GM12878 (cell line): ENCODE measurements around the gene ALG11. TPM values are rescaled to one million over a fixed set of nuclear protein-coding genes. Genes with fewer than 3 reads are reported as not detected.

Experiments used
- ATAC-seq: fragments of 200-7000 bp; cut with Tn5 transposase; 3 replicates; pipeline ENCODE4 v1.9.1; 2020; ENCODE audit warnings: mild to moderate bottlenecking, moderate library complexity
- BruUV-seq: library from RNA; stranded (reverse); fragments of 400-500 nt; replicated peaks from 2 replicates; lab custom pipeline; 2021; lab: Mats Ljungman, UMichigan
- CTCF ChIA-PET: fragments of 300-600 bp; sonication (Branson Sonifier 250); formaldehyde crosslinking; extraction: SDS; loops from one replicate; lab custom pipeline; 2021; ENCODE audit warnings: inconsistent platforms; lab: Yijun Ruan, JAX
- POLR2A ChIA-PET: fragments of 350-600 bp; formaldehyde crosslinking; extraction: SDS; loops from one replicate; lab custom pipeline; 2021; ENCODE audit warnings: inconsistent platforms; lab: Charles Lee
- RAD21 ChIA-PET: fragments of 300-600 bp; sonication (Branson Sonifier 250); formaldehyde crosslinking; loops from one replicate; lab custom pipeline; 2023; ENCODE audit warnings: antibody characterized with exemption; ENCODE audit not compliant: unreplicated experiment; lab: Charles Lee
- SMC1A ChIA-PET: fragments of 300-600 bp; sonication (Branson Sonifier 250); formaldehyde crosslinking; loops from one replicate; lab custom pipeline; 2023; ENCODE audit not compliant: unreplicated experiment, uncharacterized antibody; lab: Charles Lee
- DNase-seq: peaks from one replicate; pipeline ENCODE4 v3.0.0-alpha.2; 2011; ENCODE audit warnings: low read depth, low spot score
- FAIRE-seq: peaks from 3 replicates; lab custom pipeline; 2011; peaks lifted over from hg19 to GRCh38; lab: Jason Lieb, UNC
- H2AFZ ChIP-seq: 2 replicates; pipeline ENCODE4 v1.6.0; 2011; ENCODE audit warnings: low read depth, low read length, control low read depth; ENCODE audit not compliant: control insufficient read depth
- H3K27ac ChIP-seq: 2 replicates; pipeline ENCODE4 v1.5.1; 2011; ENCODE audit warnings: control low read depth; ENCODE audit not compliant: control insufficient read depth, insufficient read depth
- H3K27me3 ChIP-seq, 2 experiments: replicated peaks in 1 of 2; 2 replicates each; pipeline versions ENCODE4 v1.6.0 to v1.6.1; 2011; ENCODE audit warnings: low read length in 1 of 2; ENCODE audit not compliant: control insufficient read depth in 2 of 2, insufficient read depth in 2 of 2
- H3K36me3 ChIP-seq, 2 experiments: 2 replicates each; pipeline ENCODE4 v1.5.1; 2011; ENCODE audit warnings: low read length in 1 of 2; ENCODE audit not compliant: control insufficient read depth in 2 of 2, insufficient read depth in 2 of 2
- H3K4me1 ChIP-seq: 2 replicates; pipeline ENCODE4 v1.6.1; 2011; ENCODE audit warnings: mild to moderate bottlenecking, low read length, moderate library complexity, mixed read lengths; ENCODE audit not compliant: control insufficient read depth, insufficient read depth
- H3K4me2 ChIP-seq: 2 replicates; pipeline ENCODE4 v1.6.0; 2011; ENCODE audit warnings: control low read depth; ENCODE audit not compliant: control insufficient read depth, insufficient read depth
- H3K4me3 ChIP-seq: fragments of 200-600 bp; sonication (generic); 2 replicates; pipeline ENCODE4 v1.5.1; 2016
- H3K79me2 ChIP-seq: 2 replicates; pipeline ENCODE4 v1.6.0; 2011; ENCODE audit warnings: low read length; ENCODE audit not compliant: control insufficient read depth, insufficient read depth
- H3K9ac ChIP-seq: 2 replicates; pipeline ENCODE4 v1.8.0; 2011; ENCODE audit warnings: low read length, control low read depth, mixed read lengths; ENCODE audit not compliant: control insufficient read depth, insufficient read depth
- H3K9me3 ChIP-seq: replicated peaks from 3 replicates; pipeline ENCODE4 v1.5.1; 2011; ENCODE audit warnings: mild to moderate bottlenecking, low read length; ENCODE audit not compliant: control insufficient read depth, insufficient read depth
- H4K20me1 ChIP-seq: 2 replicates; pipeline ENCODE4 v1.6.0; 2011; ENCODE audit not compliant: control insufficient read depth, insufficient read depth
- BACH1 ChIP-seq: fragments of 450-650 bp; IDR thresholded peaks from 2 replicates; pipeline ENCODE4 v1.6.1; 2017; ENCODE audit warnings: mild to moderate bottlenecking, borderline replicate concordance
- CBX3 ChIP-seq: fragments of 200-600 bp; sonication (generic); IDR thresholded peaks from 2 replicates; pipeline ENCODE4 v1.6.1; 2016; ENCODE audit warnings: low read depth, borderline replicate concordance
- CTCF ChIP-seq, 3 experiments: IDR thresholded peaks in 2 of 3; conservative IDR thresholded peaks in 1 of 3; 2 replicates each; pipeline ENCODE4 v1.5.1; 2011; ENCODE audit warnings: low read depth in 3 of 3, low read length in 3 of 3, mild to moderate bottlenecking in 3 of 3, control low read depth in 2 of 3, moderate library complexity in 2 of 3, inconsistent platforms in 1 of 3, mixed read lengths in 1 of 3; ENCODE audit not compliant: control insufficient read depth in 2 of 3, insufficient read depth in 1 of 3; ENCODE audit errors: extremely low read depth in 1 of 3
- ESRRA ChIP-seq: IDR thresholded peaks from 2 replicates; pipeline ENCODE4 v1.6.1; 2012; ENCODE audit warnings: mild to moderate bottlenecking, low read length, improper control_type of control experiment
- GATAD2B ChIP-seq: fragments of 450-650 bp; conservative IDR thresholded peaks from 2 replicates; pipeline ENCODE4 v1.6.1; 2017; ENCODE audit warnings: low read depth, mild to moderate bottlenecking, moderate library complexity
- IKZF1 ChIP-seq: fragments of 450-650 bp; conservative IDR thresholded peaks from 2 replicates; pipeline ENCODE4 v1.6.1; 2017; ENCODE audit warnings: antibody characterized with exemption, mild to moderate bottlenecking
- MEF2A ChIP-seq: IDR thresholded peaks from 2 replicates; pipeline ENCODE4 v1.6.1; 2011; ENCODE audit warnings: low read depth, mild to moderate bottlenecking, low read length, moderate library complexity; ENCODE audit not compliant: insufficient read depth
- MLLT1 ChIP-seq: fragments of 450-650 bp; IDR thresholded peaks from 2 replicates; pipeline ENCODE4 v1.6.1; 2016; ENCODE audit warnings: mild to moderate bottlenecking
- MYB ChIP-seq: fragments of 150-350 bp; IDR thresholded peaks from 2 replicates; pipeline ENCODE4 v1.6.1; 2014; ENCODE audit warnings: mild to moderate bottlenecking, low read depth, low read length, borderline replicate concordance
- RAD51 ChIP-seq: fragments of 450-650 bp; IDR thresholded peaks from 2 replicates; pipeline ENCODE4 v1.6.1; 2016; ENCODE audit warnings: moderate library complexity, mild to moderate bottlenecking, inconsistent platforms
- RCOR1 ChIP-seq: conservative IDR thresholded peaks from 2 replicates; pipeline ENCODE4 v1.6.1; 2012; ENCODE audit warnings: low read depth, low read length, improper control_type of control experiment
- SIX5 ChIP-seq: IDR thresholded peaks from 2 replicates; pipeline ENCODE4 v1.6.1; 2011; ENCODE audit warnings: mild to moderate bottlenecking, low read depth, low read length, moderate library complexity; ENCODE audit not compliant: severe bottlenecking
- TARDBP ChIP-seq: IDR thresholded peaks from 2 replicates; pipeline ENCODE4 v1.6.1; 2016; ENCODE audit warnings: borderline replicate concordance
- ZBTB4 ChIP-seq: fragments of 450-650 bp; formaldehyde crosslinking; IDR thresholded peaks from 2 replicates; pipeline ENCODE4 v1.4.0; 2022; ENCODE audit warnings: mild to moderate bottlenecking, moderate library complexity
- ZNF207 ChIP-seq: fragments of 450-650 bp; IDR thresholded peaks from 2 replicates; pipeline ENCODE4 v1.6.1; 2014; ENCODE audit warnings: antibody characterized with exemption, mild to moderate bottlenecking, borderline replicate concordance
- ZNF24 ChIP-seq: fragments of 450-650 bp; IDR thresholded peaks from 2 replicates; pipeline ENCODE4 v1.6.1; 2017; ENCODE audit warnings: antibody characterized with exemption, mild to moderate bottlenecking
- WGBS: methylation state at CpG from one replicate; pipeline ENCODE4 v1.1.6; 2016; ENCODE audit warnings: low lambda C conversion rate; ENCODE audit not compliant: insufficient replicate concordance, insufficient coverage; ENCODE audit errors: missing lambda C conversion rate; 5-methylcytosine and 5-hydroxymethylcytosine counted together
- in situ Hi-C: fragments of 300-500 bp; cut with MboI; formaldehyde crosslinking; loops from 9 replicates; pipeline ENCODE4 v1.14.3; 2018; ENCODE audit warnings: mixed read lengths
- intact Hi-C: fragments of 100-400 bp; cut with micrococcal nuclease; formaldehyde crosslinking; loops from one replicate; pipeline ENCODE4 v1.14.2; 2022; ENCODE audit not compliant: unreplicated experiment
- polyA plus RNA-seq, 11 experiments: library from polyadenylated mRNA; depleted of rRNA in 4 of 11; unstranded in 6 of 11; stranded (reverse) in 5 of 11; fragments of >200 nt; fragmentation: Nextera tagmentation in 4 of 11; fragmentation: Illumina TruSeq in 1 of 11; extraction: Ambion mirVana in 4 of 11; extraction: Trizol in 1 of 11; gene quantifications; 1 replicate in 1 of 11; 2 replicates in 10 of 11; pipeline versions ENCODE4 v1.2.1 to v1.2.3, GENCODE V29; 2011 to 2016; ENCODE audit warnings: inconsistent platforms in 2 of 11, missing spikeins in 2 of 11, low read depth in 1 of 11
- total RNA-seq, 4 experiments: library from RNA; depleted of rRNA in 3 of 4; stranded (reverse); fragments of >200 nt in 3 of 4; fragmentation: Illumina TruSeq in 1 of 4; extraction: Trizol in 1 of 4; gene quantifications; 2 replicates each; pipeline versions ENCODE4 v1.2.1 to v1.2.3, GENCODE V29; 2013 to 2021

Gene ALG11
- total and polyA plus RNA-seq, 10 of the 15 experiments (the other 5 are each of a cell fraction or from before 2014, with no cell fraction given), result 8.4 to 27.7 (median 15.6) TPM

- no peaks in the 10 kb centered on the region for H3K27me3 ChIP-seq
- no peak overlapping the region for H3K27ac ChIP-seq
- in situ Hi-C loops, result no loop called here
- H3K4me1 ChIP-seq, result no peaks in the 10 kb centered on the region
- ChIA-PET RAD21 (no interaction called here), SMC1A (interaction anchor here (1.0 kb wide), 1 partner anchor 16 kb away, joined by 3 read pairs; no protein-coding TSS in a partner anchor), CTCF (interaction anchor here (0.7 kb wide), 1 partner anchor 374 kb away, joined by 3 read pairs; no protein-coding TSS in a partner anchor), POLR2A (no interaction called here)
- H4K20me1 ChIP-seq, result no peaks in the 10 kb centered on the region
- H3K36me3 ChIP-seq, result no peaks in the 10 kb centered on the region
- no TSS peak for BruUV-seq
- no peaks in the 10 kb centered on the region for H3K79me2 ChIP-seq
- H3K4me2 ChIP-seq, result no peak overlapping the region
- WGBS, result 60% methylated on average over 7 of the region's 7 CpGs
- ATAC-seq (no peak), FAIRE-seq (no peak), DNase-seq (no peak)
- H3K9ac ChIP-seq, result no peak overlapping the region
- intact Hi-C loops, result no loop called here
- no peaks in the 10 kb centered on the region for H3K9me3 ChIP-seq
- H2AFZ ChIP-seq, result no peak overlapping the region
- H3K4me3 ChIP-seq, result no peak overlapping the region
- TF ChIP-seq GATAD2B (no peak), MLLT1 (no peak), TARDBP (no peak), ESRRA (no peak), MYB (no peak), BACH1 (no peak), ZBTB4 (CRISPR knock-in tag) (no peak), SIX5 (no peak), IKZF1 (no peak), ZNF24 (no peak), CBX3 (no peak), ZNF207 (no peak), RAD51 (no peak), MEF2A (no peak), CTCF (IDR thresholded peaks at IDR 0.05 in 2 of 3, conservative IDR thresholded peaks at IDR 0.05 in 1 of 3; ENCODE audit: control insufficient read depth in 2 of 3, extremely low read depth in 1 of 3, insufficient read depth in 1 of 3, low read depth in 3 of 3, low read length in 3 of 3) (no peak), RCOR1 (no peak)
Observed at GRCh38 chr13:52051400-52051799, 39.2 kb downstream of the ALG11 start.
